Measurements from ENCODE around the gene CLEC16A.

DNA sequence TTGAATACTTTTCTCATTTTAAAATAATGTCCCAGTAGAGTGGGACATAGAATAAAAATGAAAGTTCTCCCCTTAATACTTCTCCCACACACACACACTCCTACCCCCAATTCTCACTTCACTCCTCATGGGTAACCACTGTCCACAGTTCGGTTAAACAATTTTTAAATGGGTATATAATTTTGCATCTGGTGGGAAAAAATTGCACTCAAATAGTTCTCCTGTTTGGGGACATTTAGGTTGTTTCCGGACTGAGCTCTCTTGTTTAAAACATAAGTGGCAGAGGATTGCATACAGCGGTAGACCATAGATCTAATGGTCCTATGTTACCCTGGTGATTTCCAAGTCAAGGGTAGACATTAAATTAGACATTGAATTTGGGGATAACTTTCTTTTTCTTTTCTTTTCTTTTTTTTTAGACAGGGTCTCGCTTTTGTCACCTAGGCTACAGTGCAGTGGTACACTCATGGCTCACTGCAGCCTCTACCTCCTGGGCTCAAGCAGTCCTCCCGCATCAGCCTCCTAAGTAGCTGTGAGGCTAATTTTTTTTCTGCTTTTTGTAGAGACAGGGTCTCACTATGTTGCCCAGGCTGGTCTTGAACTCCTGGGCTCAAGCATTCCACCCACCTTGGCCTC, 173.3 kb downstream of the CLEC16A start:
- TF ChIP-seq, protein P1, sequence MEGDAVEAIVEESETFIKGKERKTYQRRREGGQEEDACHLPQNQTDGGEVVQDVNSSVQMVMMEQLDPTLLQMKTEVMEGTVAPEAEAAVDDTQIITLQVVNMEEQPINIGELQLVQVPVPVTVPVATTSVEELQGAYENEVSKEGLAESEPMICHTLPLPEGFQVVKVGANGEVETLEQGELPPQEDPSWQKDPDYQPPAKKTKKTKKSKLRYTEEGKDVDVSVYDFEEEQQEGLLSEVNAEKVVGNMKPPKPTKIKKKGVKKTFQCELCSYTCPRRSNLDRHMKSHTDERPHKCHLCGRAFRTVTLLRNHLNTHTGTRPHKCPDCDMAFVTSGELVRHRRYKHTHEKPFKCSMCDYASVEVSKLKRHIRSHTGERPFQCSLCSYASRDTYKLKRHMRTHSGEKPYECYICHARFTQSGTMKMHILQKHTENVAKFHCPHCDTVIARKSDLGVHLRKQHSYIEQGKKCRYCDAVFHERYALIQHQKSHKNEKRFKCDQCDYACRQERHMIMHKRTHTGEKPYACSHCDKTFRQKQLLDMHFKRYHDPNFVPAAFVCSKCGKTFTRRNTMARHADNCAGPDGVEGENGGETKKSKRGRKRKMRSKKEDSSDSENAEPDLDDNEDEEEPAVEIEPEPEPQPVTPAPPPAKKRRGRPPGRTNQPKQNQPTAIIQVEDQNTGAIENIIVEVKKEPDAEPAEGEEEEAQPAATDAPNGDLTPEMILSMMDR (IDR thresholded peaks at IDR 0.05) = no peak
- no peak for TF ChIP-seq EZH2 (IDR thresholded peaks at IDR 0.05; ENCODE audit: borderline replicate concordance, insufficient read depth, low read depth, low read length, poor library complexity, severe bottlenecking)
